Measurements from ENCODE around the gene LRIT3. TPM values are rescaled to one million over a fixed set of nuclear protein-coding genes. Genes with fewer than 3 reads are reported as not detected.

The LRIT3 gene, protein sequence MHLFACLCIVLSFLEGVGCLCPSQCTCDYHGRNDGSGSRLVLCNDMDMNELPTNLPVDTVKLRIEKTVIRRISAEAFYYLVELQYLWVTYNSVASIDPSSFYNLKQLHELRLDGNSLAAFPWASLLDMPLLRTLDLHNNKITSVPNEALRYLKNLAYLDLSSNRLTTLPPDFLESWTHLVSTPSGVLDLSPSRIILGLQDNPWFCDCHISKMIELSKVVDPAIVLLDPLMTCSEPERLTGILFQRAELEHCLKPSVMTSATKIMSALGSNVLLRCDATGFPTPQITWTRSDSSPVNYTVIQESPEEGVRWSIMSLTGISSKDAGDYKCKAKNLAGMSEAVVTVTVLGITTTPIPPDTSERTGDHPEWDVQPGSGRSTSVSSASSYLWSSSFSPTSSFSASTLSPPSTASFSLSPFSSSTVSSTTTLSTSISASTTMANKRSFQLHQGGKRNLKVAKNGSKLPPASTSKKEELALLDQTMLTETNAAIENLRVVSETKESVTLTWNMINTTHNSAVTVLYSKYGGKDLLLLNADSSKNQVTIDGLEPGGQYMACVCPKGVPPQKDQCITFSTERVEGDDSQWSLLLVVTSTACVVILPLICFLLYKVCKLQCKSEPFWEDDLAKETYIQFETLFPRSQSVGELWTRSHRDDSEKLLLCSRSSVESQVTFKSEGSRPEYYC
- total RNA-seq (2014; rRNA removed; shearing (Covaris generic); ENCODE audit: low replicate concordance): not detected in 2 replicates

DNA sequence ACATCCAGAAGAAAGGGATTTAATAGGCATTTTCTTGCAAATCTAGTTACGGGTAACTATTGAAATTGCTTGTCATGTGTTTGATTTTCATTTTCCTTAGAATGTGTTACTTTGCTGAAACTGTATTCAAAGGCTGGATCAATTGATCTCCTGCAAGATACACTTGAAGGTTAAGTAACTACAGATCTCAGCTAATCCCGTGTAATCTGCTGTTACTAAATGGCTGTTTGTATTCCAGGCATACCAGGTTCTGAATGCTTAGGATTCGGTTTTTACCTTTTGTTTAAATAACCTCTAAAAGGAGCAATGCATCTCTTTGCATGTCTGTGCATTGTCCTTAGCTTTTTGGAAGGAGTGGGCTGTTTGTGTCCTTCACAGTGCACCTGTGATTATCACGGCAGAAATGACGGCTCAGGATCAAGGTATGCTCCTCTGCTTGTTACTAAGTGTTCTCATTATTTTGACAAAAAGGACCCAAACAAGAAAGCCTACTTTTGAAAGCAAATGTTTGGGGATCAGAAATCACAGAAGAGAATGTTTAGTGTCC, at the start of gene LRIT3:
Gene LRIT3 (plus strand): TSS at position 212 of the 547 bp plus-strand sequence. CDS start 95 bp downstream, at position 307.
- DNase-seq: no peak

DNA sequence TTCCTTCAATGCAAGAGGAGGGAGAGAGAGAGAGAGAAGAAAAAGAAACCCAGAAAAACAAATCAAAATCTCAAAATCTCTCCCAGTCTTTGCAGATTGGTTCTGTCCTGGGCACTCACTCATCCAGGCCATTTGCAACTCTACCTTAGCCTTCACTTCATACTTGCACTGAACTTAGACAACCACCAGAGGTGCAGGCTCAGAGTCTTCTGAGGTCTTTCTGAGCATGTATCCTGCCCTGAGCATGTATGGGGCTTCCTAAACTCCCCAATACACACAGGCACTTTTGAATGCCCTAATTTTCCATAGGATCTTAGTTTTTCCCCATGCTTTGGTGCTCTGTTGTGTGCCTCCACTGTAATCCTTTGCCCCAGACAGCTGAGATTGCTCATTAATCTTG, 49.0 kb upstream of the LRIT3 start:
- H3K4me3 ChIP-seq: no peak overlapping the region
- H3K9me3 ChIP-seq: no peaks in the 10 kb centered on the region

More for the DNA sequence above, at the start of gene LRIT3:
- no peaks in the 10 kb centered on the region for H3K36me3 ChIP-seq
- H3K9me3 ChIP-seq: no peaks in the 10 kb centered on the region
- no peaks in the 10 kb centered on the region for H3K27me3 ChIP-seq
- no peak within 1 kb of the TSS for H3K4me3 ChIP-seq

DNA sequence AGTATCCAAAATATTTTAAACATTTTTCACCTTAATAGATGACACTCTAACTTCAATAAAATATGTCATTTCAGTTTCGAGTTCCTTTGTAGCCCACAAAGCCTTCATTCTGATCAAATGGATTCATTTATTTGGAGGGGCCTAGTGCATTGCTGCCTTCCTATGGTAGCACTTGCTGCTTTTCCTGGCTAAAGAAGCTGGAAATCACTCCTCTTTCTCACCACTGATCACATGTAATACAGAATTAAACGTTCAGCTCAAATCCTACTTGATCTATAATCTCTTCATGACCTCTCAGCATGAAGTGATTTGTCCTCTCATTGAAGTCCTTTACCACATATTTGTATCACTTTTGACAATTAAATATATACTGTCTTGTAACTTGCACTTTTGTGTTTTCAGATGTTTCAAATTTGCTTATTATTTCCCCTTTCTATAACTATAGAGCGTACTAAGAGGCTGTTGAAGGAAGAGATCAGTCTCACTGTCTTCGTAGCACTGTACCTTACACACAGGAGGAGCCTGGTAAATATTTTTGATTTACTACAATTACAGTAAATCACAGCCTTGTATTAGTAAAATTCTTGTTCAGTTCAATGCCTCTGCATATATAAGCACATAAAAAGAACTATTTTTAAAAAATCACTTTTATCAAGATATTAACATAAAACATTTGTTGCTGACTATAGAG, 46.7 kb upstream of the LRIT3 start:
- H3K4me3 ChIP-seq: no peak overlapping the region
- DNase-seq: no peak
- H3K36me3 ChIP-seq: no peaks in the 10 kb centered on the region
- H3K9me3 ChIP-seq: no peaks in the 10 kb centered on the region
- no peaks in the 10 kb centered on the region for H3K27me3 ChIP-seq

More for the DNA sequence above, 49.0 kb upstream of the LRIT3 start:
- DNase-seq: no peak
- Histone ChIP-seq H3K27me3 (no peaks in the 10 kb centered on the region), H3K36me3 (no peaks in the 10 kb centered on the region)

DNA sequence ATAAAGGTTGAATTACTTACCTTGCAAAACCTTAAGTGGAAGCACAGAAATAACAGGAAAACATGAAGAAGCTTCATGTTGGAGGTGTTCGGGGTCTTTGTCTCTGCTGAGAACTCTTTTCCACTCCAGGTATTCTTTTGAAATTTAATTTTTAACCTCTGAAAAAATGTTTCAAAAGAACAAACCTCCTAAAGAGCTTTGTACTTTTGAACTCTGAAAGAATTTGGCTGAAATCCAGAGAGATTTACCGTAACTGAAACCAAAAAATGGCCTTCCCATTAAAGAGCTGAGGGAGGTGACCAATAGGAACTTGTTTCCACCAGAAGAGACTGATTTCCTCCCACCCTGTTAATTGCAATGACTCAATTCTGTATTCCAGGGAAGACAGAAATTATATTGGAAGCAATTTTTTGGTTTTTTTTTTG, 46.0 kb upstream of the LRIT3 start, which contains the start of gene CFI:
Gene CFI (minus strand): TSS at position 105 of the 425 bp plus-strand sequence. CDS start 28 bp downstream, at position 77.
- H3K4me3 ChIP-seq: no peak within 1 kb of the TSS
- no peaks in the 10 kb centered on the region for H3K27me3 ChIP-seq
- DNase-seq: no peak
- H3K36me3 ChIP-seq: no peaks in the 10 kb centered on the region
- no peaks in the 10 kb centered on the region for H3K9me3 ChIP-seq

DNA sequence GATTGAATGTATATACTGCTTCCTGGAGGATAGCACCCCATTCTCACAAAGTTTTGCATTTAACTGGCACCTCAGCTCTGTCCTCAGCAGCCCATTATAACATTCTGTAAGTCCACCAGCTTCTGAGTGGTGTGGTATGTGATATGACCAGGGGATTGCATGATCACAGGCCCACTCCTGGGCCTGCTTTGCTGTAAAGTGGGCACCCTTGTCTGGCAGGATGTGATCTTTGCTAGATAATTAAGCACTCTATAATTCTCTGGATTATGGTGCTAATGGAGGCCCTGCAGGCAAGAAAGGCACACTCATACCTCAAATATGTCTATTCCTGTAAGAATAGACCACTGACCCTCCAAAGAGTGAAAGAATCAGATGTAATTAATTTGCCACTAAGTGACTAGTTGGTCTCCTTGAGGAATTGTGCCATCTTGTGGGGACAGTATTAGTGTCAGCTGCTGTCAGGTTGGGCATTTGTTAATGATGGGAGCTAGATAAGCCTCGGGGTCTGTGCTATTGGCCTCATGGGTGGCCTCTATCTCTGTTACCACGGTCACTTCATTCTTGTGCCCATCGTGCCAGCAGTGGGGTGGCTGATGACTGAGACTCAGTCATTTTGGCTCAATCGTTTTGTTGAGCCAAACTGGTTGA, 43.9 kb upstream of the LRIT3 start:
- Histone ChIP-seq H3K36me3 (no peaks in the 10 kb centered on the region), H3K9me3 (no peaks in the 10 kb centered on the region), H3K27me3 (no peaks in the 10 kb centered on the region), H3K4me3 (no peak overlapping the region)
- no peak for DNase-seq

DNA sequence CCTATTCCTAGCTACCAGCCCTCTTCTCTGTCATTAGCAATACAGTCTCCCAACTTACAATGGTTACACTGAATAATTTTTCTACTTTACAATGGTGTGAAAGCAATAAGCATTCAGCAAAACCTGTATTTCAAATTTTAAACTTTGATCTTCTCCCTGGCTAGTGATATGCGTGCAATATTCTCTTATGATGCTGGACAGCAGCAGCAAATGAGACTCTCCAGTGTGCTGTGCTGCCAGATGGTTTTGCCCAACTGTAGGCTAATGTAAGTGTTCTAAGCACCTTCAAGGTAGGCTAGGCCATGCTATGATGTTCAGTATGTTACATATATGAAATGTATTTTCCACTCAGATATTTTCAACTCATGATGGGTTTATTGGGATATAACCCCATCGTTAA, 38.3 kb upstream of the LRIT3 start:
- Histone ChIP-seq H3K27me3 (no peaks in the 10 kb centered on the region), H3K9me3 (no peaks in the 10 kb centered on the region), H3K36me3 (no peaks in the 10 kb centered on the region), H3K4me3 (no peak overlapping the region)
- no peak for DNase-seq

DNA sequence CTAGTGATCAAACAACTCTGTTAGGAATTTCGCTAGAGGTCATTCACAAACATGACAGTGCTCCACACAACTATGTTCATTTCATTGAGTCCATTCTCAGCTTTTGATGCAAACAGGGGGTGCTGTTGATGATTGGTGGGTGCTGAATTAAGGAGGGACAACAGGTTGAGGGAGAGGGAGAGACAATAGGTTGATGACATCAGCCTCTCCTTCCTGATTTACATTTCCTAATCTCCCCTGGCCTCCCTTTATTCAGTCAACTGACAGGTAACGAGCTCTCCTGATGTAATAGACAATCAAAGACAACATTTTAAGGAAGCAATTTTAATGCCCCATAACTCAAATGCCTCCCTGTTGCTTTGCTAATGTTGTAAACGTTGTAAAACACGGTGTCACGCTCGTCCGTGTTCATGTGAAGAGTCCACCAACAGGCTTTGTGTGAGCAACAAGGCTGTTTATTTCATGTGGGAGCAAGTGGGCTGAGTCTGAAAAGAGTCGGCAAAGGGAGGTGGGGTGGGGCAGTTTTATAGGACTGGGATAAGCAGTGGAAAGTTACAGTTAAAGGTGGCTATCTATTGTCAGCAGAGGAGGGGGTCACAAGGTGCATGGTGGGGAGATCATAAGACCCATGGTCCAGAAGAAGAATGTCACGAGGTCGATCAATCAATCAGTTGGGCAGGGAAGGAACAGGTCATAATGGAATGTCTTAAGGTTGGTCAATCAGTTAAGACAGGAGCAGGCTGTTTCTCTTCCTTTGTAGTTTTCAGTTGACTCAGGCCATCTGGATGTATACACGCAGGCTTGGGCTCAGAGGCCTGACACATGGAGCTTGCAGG, 37.1 kb upstream of the LRIT3 start:
- DNase-seq: no peak
- Histone ChIP-seq H3K9me3 (no peaks in the 10 kb centered on the region), H3K4me3 (no peak overlapping the region), H3K27me3 (no peaks in the 10 kb centered on the region), H3K36me3 (no peaks in the 10 kb centered on the region)

DNA sequence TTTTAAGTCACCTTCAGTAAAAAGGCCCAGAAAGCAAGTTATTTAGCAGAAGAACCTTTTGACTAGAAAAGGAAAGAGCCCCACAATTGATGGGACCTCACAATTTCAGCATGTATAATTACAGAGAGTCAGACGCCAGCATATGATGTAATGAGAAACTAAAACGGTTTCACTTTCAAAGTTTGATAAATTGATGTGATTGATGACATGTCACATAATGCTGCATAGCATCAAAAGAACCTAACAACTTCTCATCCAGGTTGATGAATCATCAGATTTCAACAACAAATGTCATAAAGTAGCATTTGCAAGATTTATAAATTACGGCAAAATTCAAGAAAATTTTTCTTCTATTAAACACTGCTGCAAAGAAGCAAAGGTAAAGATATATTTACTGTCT, 36.2 kb upstream of the LRIT3 start:
- H3K4me3 ChIP-seq: no peak overlapping the region
- no peaks in the 10 kb centered on the region for H3K9me3 ChIP-seq
- no peaks in the 10 kb centered on the region for H3K27me3 ChIP-seq
- no peak for DNase-seq
- no peaks in the 10 kb centered on the region for H3K36me3 ChIP-seq

DNA sequence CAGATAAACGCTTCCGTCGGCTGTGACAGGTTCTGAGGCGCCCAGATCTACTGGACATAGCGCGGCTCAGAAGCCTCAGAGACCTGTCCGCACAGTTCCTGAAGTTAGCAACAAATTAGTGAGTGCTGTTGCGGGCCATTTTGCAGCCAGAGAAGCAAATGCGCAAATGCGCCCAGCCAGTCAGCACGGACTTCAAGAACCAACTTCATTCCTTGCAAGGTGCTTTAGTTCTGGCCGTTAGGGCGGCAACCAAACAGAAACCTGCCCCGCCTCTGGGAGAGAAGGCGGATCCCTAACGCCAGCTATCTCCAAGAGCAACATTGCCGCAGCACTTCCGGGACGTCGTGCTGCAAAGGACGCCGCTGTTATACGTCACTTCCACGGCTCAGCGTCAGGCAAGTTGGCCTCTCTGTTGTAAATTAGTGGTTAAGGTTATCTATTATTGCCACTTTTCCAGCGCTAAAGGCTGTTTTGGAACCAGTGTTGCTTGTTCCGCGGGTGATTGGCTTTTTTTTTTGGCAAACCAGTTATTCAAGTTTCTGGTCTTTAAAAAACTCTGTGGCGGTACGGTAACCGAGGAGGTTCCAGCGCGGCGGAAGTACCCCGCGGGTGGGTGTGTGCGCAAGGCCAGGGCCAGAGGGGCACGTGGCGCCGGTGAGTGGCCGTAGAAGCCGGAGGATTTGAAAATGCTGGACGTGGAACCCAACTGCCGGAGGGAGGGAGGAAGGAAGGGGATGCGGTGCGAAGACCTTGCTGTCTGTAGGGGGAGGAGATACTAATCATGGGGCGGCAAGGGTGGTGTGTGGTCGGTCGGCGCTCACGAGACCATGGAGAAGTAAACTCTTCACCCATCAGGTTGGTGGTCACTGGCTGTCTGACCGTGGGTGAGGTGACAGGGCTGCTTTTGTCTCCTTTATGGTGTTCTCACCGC, 32.5 kb upstream of the LRIT3 start, which contains the start of gene GAR1:
Gene GAR1 (plus strand): TSS at position 612 of the 931 bp plus-strand sequence. CDS start 403 bp downstream, outside the sequence.
- no peaks in the 10 kb centered on the region for H3K9me3 ChIP-seq
- H3K36me3 ChIP-seq: peaks cover 25% of the 10 kb centered on the region
- no peaks in the 10 kb centered on the region for H3K27me3 ChIP-seq
- H3K4me3 ChIP-seq: peak within 1 kb of the TSS; percentile 80
- peak; percentile 88 for DNase-seq

DNA sequence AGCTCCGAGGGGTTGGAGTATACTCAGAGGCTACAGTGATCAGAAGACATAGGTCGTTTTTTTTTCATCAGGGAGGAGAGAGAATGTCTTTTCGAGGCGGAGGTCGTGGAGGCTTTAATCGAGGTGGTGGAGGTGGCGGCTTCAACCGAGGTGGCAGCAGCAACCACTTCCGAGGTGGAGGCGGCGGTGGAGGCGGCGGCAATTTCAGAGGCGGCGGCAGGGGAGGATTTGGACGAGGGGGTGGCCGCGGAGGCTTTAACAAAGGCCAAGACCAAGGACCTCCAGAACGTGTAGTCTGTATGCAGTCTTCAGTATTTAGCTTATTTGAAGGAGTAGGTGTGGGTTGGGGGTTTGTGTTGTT, 31.8 kb upstream of the LRIT3 start:
- DNase-seq: peak; percentile 8
- no peaks in the 10 kb centered on the region for H3K9me3 ChIP-seq
- peaks cover 25% of the 10 kb centered on the region for H3K36me3 ChIP-seq
- H3K4me3 ChIP-seq: peak overlapping the region; percentile 80
- no peaks in the 10 kb centered on the region for H3K27me3 ChIP-seq

DNA sequence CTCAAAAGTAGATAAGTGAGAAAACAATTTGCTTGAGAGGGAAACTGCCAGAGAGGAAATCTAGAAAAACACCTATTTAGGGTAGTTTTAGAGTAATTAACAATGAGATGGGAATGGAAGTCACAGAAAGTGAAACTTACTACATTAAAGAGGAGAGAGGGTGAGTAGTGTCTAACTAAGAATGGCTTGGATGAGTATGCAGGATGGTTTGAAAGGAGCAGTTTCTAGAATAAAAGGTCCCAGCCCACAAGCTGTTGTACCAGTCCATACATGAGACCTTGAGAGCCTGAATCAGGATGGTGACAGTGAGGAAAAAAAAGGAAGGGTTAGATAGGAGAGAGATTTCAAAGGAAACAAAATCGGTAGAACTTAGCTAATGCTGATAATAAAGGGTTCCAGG, 31.0 kb upstream of the LRIT3 start:
- Histone ChIP-seq H3K4me3 (peak overlapping the region; percentile 80), H3K36me3 (peaks cover 25% of the 10 kb centered on the region), H3K9me3 (no peaks in the 10 kb centered on the region), H3K27me3 (no peaks in the 10 kb centered on the region)
- DNase-seq: no peak

DNA sequence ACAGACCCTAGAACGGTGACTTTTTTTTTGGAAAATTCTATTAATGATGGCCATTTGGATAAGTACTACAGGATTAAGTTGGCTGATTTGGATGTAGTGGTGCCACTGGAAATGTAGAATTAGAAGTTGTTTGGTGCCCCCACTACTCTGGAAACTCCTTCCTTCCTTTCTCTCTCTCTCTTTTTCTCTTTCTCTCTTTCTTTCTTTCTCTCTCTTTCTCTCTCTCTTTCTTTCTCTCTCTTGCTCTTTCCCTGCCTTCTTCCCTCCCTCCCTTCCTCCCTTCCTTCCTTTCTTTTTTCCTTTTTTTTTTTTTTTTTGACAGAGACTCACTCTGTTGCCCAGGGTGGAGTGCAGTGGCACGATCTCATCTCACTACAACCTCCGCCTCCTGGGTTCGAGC, 29.6 kb upstream of the LRIT3 start:
- no peak overlapping the region for H3K4me3 ChIP-seq
- peaks cover 25% of the 10 kb centered on the region for H3K36me3 ChIP-seq
- no peaks in the 10 kb centered on the region for H3K9me3 ChIP-seq
- no peaks in the 10 kb centered on the region for H3K27me3 ChIP-seq
- DNase-seq: no peak

DNA sequence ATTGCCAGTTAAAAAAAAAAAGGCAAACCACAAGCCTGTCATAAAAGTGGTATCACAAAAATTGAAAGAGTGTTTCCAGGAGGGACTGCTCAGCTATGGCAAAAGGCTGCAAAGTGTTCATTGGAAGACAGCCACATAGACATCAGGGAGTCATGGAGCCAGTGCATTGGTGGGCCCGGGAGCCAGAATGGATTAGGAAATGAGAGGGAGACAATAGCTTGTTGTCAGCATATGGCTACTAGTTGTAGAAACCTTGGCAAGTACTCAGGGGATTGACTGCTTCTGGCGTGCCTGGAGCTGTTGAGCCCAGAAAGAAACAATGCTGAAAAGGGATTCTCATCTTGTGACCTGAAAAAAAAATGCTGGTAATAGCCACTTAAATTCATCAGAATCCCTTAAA, 27.3 kb upstream of the LRIT3 start:
- Histone ChIP-seq H3K9me3 (no peaks in the 10 kb centered on the region), H3K4me3 (no peak overlapping the region), H3K36me3 (peaks cover 41% of the 10 kb centered on the region), H3K27me3 (no peaks in the 10 kb centered on the region)
- DNase-seq: peak; percentile 6

DNA sequence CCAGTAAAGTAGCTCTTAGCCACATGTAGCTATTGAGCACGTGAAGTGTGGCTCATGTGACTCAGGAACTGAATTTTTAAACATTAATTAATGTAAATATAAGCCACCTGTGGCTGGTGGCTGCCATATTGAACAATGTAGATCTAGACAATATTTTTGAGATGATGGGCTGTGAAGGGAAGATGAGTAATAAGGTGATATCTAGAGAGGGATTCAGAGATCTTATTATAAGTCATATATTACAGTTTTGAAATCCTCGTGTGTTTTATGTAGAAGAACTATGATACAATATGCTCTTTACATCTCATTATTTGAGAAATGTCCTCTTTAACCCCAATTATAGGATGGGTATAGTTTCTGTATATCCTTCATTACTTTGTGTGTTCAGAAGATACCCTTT, 26.7 kb upstream of the LRIT3 start:
- Histone ChIP-seq H3K9me3 (no peaks in the 10 kb centered on the region), H3K36me3 (peaks cover 41% of the 10 kb centered on the region), H3K27me3 (no peaks in the 10 kb centered on the region), H3K4me3 (no peak overlapping the region)
- DNase-seq: no peak

DNA sequence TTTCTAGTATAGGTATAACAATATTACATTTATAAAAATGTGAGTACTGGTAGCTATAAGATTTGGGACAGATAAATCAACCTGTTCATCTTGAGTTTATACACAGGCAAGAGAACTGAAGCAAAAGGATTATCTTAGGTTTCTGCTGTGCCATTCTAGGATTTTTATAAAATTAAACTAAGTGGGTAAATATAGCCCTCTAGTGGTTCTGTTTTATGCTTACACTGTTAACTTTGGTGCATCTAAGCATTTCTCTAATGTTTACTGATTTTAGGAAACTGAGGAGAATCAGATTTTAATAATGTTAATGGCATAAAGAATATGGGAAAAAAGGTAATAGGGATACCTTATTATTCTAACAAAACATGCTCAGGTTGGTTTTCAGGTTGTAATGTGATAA, 21.2 kb upstream of the LRIT3 start:
- H3K9me3 ChIP-seq: no peaks in the 10 kb centered on the region
- no peak overlapping the region for H3K4me3 ChIP-seq
- peaks cover 22% of the 10 kb centered on the region for H3K36me3 ChIP-seq
- H3K27me3 ChIP-seq: no peaks in the 10 kb centered on the region
- DNase-seq: no peak

Data from MG63 (cell line).